ENCODE results near the gene PACRG. TPM values are rescaled to one million over a fixed set of nuclear protein-coding genes. Genes with fewer than 3 reads are reported as not detected.

Gene PACRG
- polyA plus RNA-seq, 1 of the 3 experiments (the other 2 are of a cell fraction), result 0.56 TPM

DNA sequence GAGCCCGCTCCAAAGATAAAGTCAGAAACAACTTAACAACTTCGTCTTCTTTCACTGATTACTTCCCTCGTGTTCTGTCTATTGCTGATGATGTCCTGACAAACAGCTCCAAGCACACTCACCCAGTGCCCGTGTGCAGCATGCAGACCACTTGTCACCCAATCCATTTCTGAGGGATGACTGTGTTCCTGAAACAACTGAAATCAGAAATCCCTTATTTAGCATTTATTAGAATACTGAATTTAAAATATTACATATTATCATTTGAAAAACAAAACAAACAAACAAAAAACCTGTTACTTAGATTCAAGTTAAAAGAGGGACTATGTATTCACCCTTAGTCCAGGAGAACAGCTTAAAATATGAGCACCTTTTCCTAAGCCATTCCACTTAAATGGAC lies 463.0 kb downstream of the PACRG start:
- POLR2A ChIA-PET, result no interaction called here
- Histone ChIP-seq H3K4me1 (ENCODE audit: control insufficient read depth in 1 of 2, insufficient read depth in 2 of 2, low read depth in 1 of 2, low read length in 1 of 2) (no peaks in the 10 kb centered on the region), H4K20me1 (ENCODE audit: insufficient read depth) (no peaks in the 10 kb centered on the region), H3K36me3 (replicated peaks in 1 of 2; ENCODE audit: control insufficient read depth in 1 of 2, insufficient read depth in 2 of 2, low read length in 1 of 2) (no peaks in the 10 kb centered on the region), H3K27me3 (ENCODE audit: insufficient read depth) (no peaks in the 10 kb centered on the region), H3K9me2 (no peaks in the 10 kb centered on the region), H3K79me2 (ENCODE audit: insufficient read depth) (no peaks in the 10 kb centered on the region), H3K4me2 (no peak overlapping the region), H3K9me3 (no peaks in the 10 kb centered on the region), H3K4me3 (ENCODE audit: low read depth in 2 of 2, low read length in 1 of 2) (no peak overlapping the region), H3K9ac (no peak overlapping the region), H3K27ac (ENCODE audit: low read depth in 2 of 2, low read length in 1 of 2) (no peak overlapping the region), H3F3A (replicated peaks; ENCODE audit: insufficient read depth) (no peaks in the 10 kb centered on the region), H2AFZ (ENCODE audit: low read depth) (no peak overlapping the region)
- CTCF ChIA-PET, result no interaction called here
- no peak for DNase-seq
- TF ChIP-seq MXI1 (IDR thresholded peaks at IDR 0.05; ENCODE audit: low read depth, low read length) (no peak), JUND (IDR thresholded peaks at IDR 0.05) (no peak), POLR2AphosphoS5 (IDR thresholded peaks at IDR 0.05; ENCODE audit: low read depth, low read length) (no peak), NFIC (IDR thresholded peaks at IDR 0.05; ENCODE audit: borderline replicate concordance) (no peak), TCF12 (IDR thresholded peaks at IDR 0.05) (no peak), CTCF (IDR thresholded peaks at IDR 0.05) (no peak), ELF1 (IDR thresholded peaks at IDR 0.05) (no peak), RFX5 (IDR thresholded peaks at IDR 0.05; ENCODE audit: low read length) (no peak), RAD21 (IDR thresholded peaks at IDR 0.05; ENCODE audit: low read length) (no peak), CHD2 (IDR thresholded peaks at IDR 0.05; ENCODE audit: low read length, partially characterized antibody) (no peak), RCOR1 (IDR thresholded peaks at IDR 0.05; ENCODE audit: low read length) (no peak), GABPA (IDR thresholded peaks at IDR 0.05; ENCODE audit: low read depth) (no peak), FOXM1 (IDR thresholded peaks at IDR 0.05; ENCODE audit: low read depth) (no peak)
- TF ChIP-seq, protein P1, sequence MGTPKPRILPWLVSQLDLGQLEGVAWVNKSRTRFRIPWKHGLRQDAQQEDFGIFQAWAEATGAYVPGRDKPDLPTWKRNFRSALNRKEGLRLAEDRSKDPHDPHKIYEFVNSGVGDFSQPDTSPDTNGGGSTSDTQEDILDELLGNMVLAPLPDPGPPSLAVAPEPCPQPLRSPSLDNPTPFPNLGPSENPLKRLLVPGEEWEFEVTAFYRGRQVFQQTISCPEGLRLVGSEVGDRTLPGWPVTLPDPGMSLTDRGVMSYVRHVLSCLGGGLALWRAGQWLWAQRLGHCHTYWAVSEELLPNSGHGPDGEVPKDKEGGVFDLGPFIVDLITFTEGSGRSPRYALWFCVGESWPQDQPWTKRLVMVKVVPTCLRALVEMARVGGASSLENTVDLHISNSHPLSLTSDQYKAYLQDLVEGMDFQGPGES (IDR thresholded peaks at IDR 0.05; ENCODE audit: low read depth, low read length), result no peak
- 62% methylated on average over 4 of the region's 4 CpGs for WGBS (ENCODE audit: low lambda C conversion rate)

- TF ChIP-seq, protein P1 (IDR thresholded peaks at IDR 0.05; ENCODE audit: low read depth, low read length), result no peak
- no peak for TF ChIP-seq FOXM1 (IDR thresholded peaks at IDR 0.05; ENCODE audit: low read depth)
- TF ChIP-seq JUND (IDR thresholded peaks at IDR 0.05), result no peak
- TF ChIP-seq, protein P2, sequence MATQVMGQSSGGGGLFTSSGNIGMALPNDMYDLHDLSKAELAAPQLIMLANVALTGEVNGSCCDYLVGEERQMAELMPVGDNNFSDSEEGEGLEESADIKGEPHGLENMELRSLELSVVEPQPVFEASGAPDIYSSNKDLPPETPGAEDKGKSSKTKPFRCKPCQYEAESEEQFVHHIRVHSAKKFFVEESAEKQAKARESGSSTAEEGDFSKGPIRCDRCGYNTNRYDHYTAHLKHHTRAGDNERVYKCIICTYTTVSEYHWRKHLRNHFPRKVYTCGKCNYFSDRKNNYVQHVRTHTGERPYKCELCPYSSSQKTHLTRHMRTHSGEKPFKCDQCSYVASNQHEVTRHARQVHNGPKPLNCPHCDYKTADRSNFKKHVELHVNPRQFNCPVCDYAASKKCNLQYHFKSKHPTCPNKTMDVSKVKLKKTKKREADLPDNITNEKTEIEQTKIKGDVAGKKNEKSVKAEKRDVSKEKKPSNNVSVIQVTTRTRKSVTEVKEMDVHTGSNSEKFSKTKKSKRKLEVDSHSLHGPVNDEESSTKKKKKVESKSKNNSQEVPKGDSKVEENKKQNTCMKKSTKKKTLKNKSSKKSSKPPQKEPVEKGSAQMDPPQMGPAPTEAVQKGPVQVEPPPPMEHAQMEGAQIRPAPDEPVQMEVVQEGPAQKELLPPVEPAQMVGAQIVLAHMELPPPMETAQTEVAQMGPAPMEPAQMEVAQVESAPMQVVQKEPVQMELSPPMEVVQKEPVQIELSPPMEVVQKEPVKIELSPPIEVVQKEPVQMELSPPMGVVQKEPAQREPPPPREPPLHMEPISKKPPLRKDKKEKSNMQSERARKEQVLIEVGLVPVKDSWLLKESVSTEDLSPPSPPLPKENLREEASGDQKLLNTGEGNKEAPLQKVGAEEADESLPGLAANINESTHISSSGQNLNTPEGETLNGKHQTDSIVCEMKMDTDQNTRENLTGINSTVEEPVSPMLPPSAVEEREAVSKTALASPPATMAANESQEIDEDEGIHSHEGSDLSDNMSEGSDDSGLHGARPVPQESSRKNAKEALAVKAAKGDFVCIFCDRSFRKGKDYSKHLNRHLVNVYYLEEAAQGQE (IDR thresholded peaks at IDR 0.05; ENCODE audit: low read depth, low read length), result no peak
- no peak for TF ChIP-seq NFIC (IDR thresholded peaks at IDR 0.05; ENCODE audit: borderline replicate concordance)
- no peak for TF ChIP-seq FOSL2 (IDR thresholded peaks at IDR 0.05; ENCODE audit: borderline replicate concordance, low read depth)
- no peak for TF ChIP-seq NRF1 (IDR thresholded peaks at IDR 0.05; ENCODE audit: low read depth, low read length)
- TF ChIP-seq FOXJ3 (CRISPR knock-in tag; IDR thresholded peaks at IDR 0.05), result no peak
- TF ChIP-seq ELF1 (IDR thresholded peaks at IDR 0.05), result no peak
- TF ChIP-seq GABPA (IDR thresholded peaks at IDR 0.05; ENCODE audit: low read depth), result no peak
- no peak for TF ChIP-seq PBX3 (IDR thresholded peaks at IDR 0.05)
- Histone ChIP-seq H3K9me2 (no peaks in the 10 kb centered on the region), H3K36me3 (replicated peaks in 1 of 2; ENCODE audit: control insufficient read depth in 1 of 2, insufficient read depth in 2 of 2, low read length in 1 of 2) (no peaks in the 10 kb centered on the region), H3K27me3 (ENCODE audit: insufficient read depth) (no peaks in the 10 kb centered on the region), H3K4me3 (ENCODE audit: low read depth in 2 of 2, low read length in 1 of 2) (no peak overlapping the region), H3K4me2 (no peak overlapping the region), H3K9me3 (no peaks in the 10 kb centered on the region), H2AFZ (ENCODE audit: low read depth) (no peak overlapping the region), H3K79me2 (ENCODE audit: insufficient read depth) (no peaks in the 10 kb centered on the region), H4K20me1 (ENCODE audit: insufficient read depth) (no peaks in the 10 kb centered on the region), H3K4me1 (ENCODE audit: control insufficient read depth in 1 of 2, insufficient read depth in 2 of 2, low read depth in 1 of 2, low read length in 1 of 2) (no peaks in the 10 kb centered on the region), H3K9ac (no peak overlapping the region), H3F3A (replicated peaks; ENCODE audit: insufficient read depth) (no peaks in the 10 kb centered on the region), H3K27ac (ENCODE audit: low read depth in 2 of 2, low read length in 1 of 2) (no peak overlapping the region)
- no peak for DNase-seq
- POLR2A ChIA-PET, result no interaction called here
- CTCF ChIA-PET, result no interaction called here
- WGBS (ENCODE audit: low lambda C conversion rate), result 50% methylated on average over 7 of the region's 7 CpGs
These were observed 464.1 kb downstream of the PACRG start for GRCh38 chr6:163191704-163192537.
